GM13977 (cell line): ENCODE measurements around the gene SPAG17.

Experiments
- DNase-seq: peaks from one replicate; pipeline ENCODE4 v3.0.0; 2012; ENCODE audit warnings: low spot score
- CTCF ChIP-seq: IDR thresholded peaks from 2 replicates; pipeline ENCODE4 v1.5.1; 2012; ENCODE audit warnings: mild to moderate bottlenecking, control low read depth; ENCODE audit not compliant: insufficient read depth; ENCODE audit errors: extremely low read depth, missing control alignments
- in situ Hi-C: fragments of 300-500 bp; cut with MboI; formaldehyde crosslinking; loops from one replicate; pipeline ENCODE4 v1.12.0; 2022; ENCODE audit warnings: low sequenced_read_pairs, low pct_unique_long_range_greater_than_20kb, mixed read lengths, inconsistent platforms; ENCODE audit not compliant: unreplicated experiment

Gene SPAG17

GRCh38 chr1:118110580-118110979 lies 74.4 kb downstream of the SPAG17 start:
- in situ Hi-C loops = no loop called here
- DNase-seq = no peak
- no peak for TF ChIP-seq CTCF

- DNase-seq = no peak
- no peak for TF ChIP-seq CTCF
- in situ Hi-C loops = no loop called here
These were observed 80.1 kb downstream of the SPAG17 start for GRCh38 chr1:118104951-118105350.

- TF ChIP-seq CTCF = no peak
- in situ Hi-C loops = no loop called here
- DNase-seq = no peak
These were observed 82.6 kb downstream of the SPAG17 start for GRCh38 chr1:118102445-118102844.

GRCh38 chr1:118101999-118102398 lies 83.0 kb downstream of the SPAG17 start:
- in situ Hi-C loops = no loop called here
- no peak for DNase-seq
- no peak for TF ChIP-seq CTCF

- in situ Hi-C loops = no loop called here
- no peak for TF ChIP-seq CTCF
- DNase-seq = no peak
These were observed 83.5 kb downstream of the SPAG17 start for GRCh38 chr1:118101515-118101844.

GRCh38 chr1:118100686-118101514 lies 84.1 kb downstream of the SPAG17 start:
- DNase-seq = no peak
- in situ Hi-C loops = no loop called here
- no peak for TF ChIP-seq CTCF

GRCh38 chr1:118099686-118100085 lies 85.3 kb downstream of the SPAG17 start:
- in situ Hi-C loops = no loop called here
- DNase-seq = no peak
- TF ChIP-seq CTCF = no peak
